K562 (cell line): ENCODE results near the gene EIF1. TPM values are rescaled to one million over a fixed set of nuclear protein-coding genes. Genes with fewer than 3 reads are reported as not detected.

Experiments used
- CC2D1A ChIP-seq: fragments of 450-650 bp; IDR thresholded peaks from 2 replicates; pipeline ENCODE4 v1.6.1; 2017; ENCODE audit warnings: mild to moderate bottlenecking
- COPS2 ChIP-seq: fragments of 450-650 bp; conservative IDR thresholded peaks from 2 replicates; pipeline ENCODE4 v1.6.1; 2016; ENCODE audit warnings: mild to moderate bottlenecking, moderate library complexity
- CTCFL ChIP-seq: IDR thresholded peaks from 2 replicates; pipeline ENCODE4 v1.6.1; 2011; ENCODE audit warnings: borderline replicate concordance, low read depth, mild to moderate bottlenecking, moderate library complexity, low read length; ENCODE audit not compliant: insufficient read depth, poor library complexity, severe bottlenecking
- HDAC3 ChIP-seq: fragments of 450-650 bp; IDR thresholded peaks from 2 replicates; pipeline ENCODE4 v1.6.1; 2018; ENCODE audit warnings: borderline replicate concordance, mild to moderate bottlenecking, moderate library complexity; ENCODE audit not compliant: partially characterized antibody
- KAT2B ChIP-seq: IDR thresholded peaks from one replicate; pipeline ENCODE4 v1.6.1; 2012; ENCODE audit warnings: low read depth, mild to moderate bottlenecking, control low read depth, inconsistent platforms, low read length, moderate library complexity
- RAD21 ChIP-seq, 2 experiments: fragments of 250-450 bp in 1 of 2; fragments of 450-650 bp in 1 of 2; sonication (Bioruptor Pico) in 1 of 2; formaldehyde crosslinking in 1 of 2; IDR thresholded peaks in 1 of 2; conservative IDR thresholded peaks in 1 of 2; 2 replicates each; pipeline versions ENCODE4 v1.4.0 to v1.8.0; 2020 to 2022; ENCODE audit warnings: mild to moderate bottlenecking in 2 of 2, moderate library complexity in 1 of 2
- SAP30 ChIP-seq: fragments of 200-600 bp; sonication (generic); IDR thresholded peaks from 2 replicates; pipeline ENCODE4 v1.6.1; 2012; ENCODE audit warnings: borderline replicate concordance, low read depth, mild to moderate bottlenecking, moderate library complexity, low read length, control low read depth, inconsistent platforms; ENCODE audit not compliant: insufficient read depth, poor library complexity, severe bottlenecking
- SRSF7 ChIP-seq: fragments of 200-400 bp; formaldehyde crosslinking; optimal IDR thresholded peaks from 2 replicates; pipeline ENCODE3; 2017; ENCODE audit warnings: mild to moderate bottlenecking, low read depth, low read length
- TCFL5 ChIP-seq: fragments of 250-450 bp; sonication (Bioruptor Pico); conservative IDR thresholded peaks from 2 replicates; pipeline ENCODE4 v1.6.1; 2021; ENCODE audit warnings: mild to moderate bottlenecking, moderate library complexity, matching md5 sums
- TEAD4 ChIP-seq, 2 experiments: sonication (generic) in 1 of 2; formaldehyde crosslinking in 1 of 2; IDR thresholded peaks; 2 replicates each; pipeline versions ENCODE4 v1.6.1 to v1.8.0; 2012 to 2022; ENCODE audit warnings: borderline replicate concordance in 1 of 2, inconsistent platforms in 1 of 2, low read length in 1 of 2, mild to moderate bottlenecking in 1 of 2, missing genetic modification reagents in 1 of 2
- TRIM24 ChIP-seq, 2 experiments: fragments of 450-650 bp; IDR thresholded peaks; 2 replicates each; pipeline ENCODE4 v1.6.1; 2016
- ZNF263 ChIP-seq: sonication (generic); formaldehyde crosslinking; IDR thresholded peaks from 2 replicates; pipeline ENCODE4 v1.8.0; 2022; ENCODE audit warnings: mild to moderate bottlenecking, missing genetic modification reagents, borderline replicate concordance
- ZNF324 ChIP-seq: fragments of 250-450 bp; sonication (Bioruptor Pico); IDR thresholded peaks from 2 replicates; pipeline ENCODE4 v1.4.0; 2020; ENCODE audit warnings: mild to moderate bottlenecking
- ZSCAN32 ChIP-seq: fragments of 450-650 bp; formaldehyde crosslinking; IDR thresholded peaks from 2 replicates; pipeline ENCODE4 v1.4.0; 2020; ENCODE audit warnings: mild to moderate bottlenecking, moderate library complexity
- polyA plus RNA-seq, 8 experiments: library from polyadenylated mRNA; depleted of rRNA in 4 of 8; stranded (reverse) in 5 of 8; unstranded in 3 of 8; fragments of >200 nt; fragmentation: Nextera tagmentation in 2 of 8; fragmentation: Illumina TruSeq in 1 of 8; extraction: Ambion mirVana in 2 of 8; extraction: Trizol in 1 of 8; gene quantifications; 2 replicates each; pipeline versions ENCODE4 v1.2.1 to v1.2.3, GENCODE V29; 2011 to 2014; ENCODE audit warnings: inconsistent platforms in 1 of 8, missing spikeins in 1 of 8
- total RNA-seq, 7 experiments: library from RNA; depleted of rRNA in 6 of 7; stranded (reverse); fragments of >200 nt in 6 of 7; fragmentation: Illumina TruSeq in 2 of 7; extraction: Trizol in 2 of 7; gene quantifications; 2 replicates each; pipeline versions ENCODE4 v1.2.1 to v1.2.3, GENCODE V29; 2011 to 2021; ENCODE audit warnings: low replicate concordance in 1 of 7
- TF ChIP-seq, protein P1 (sequence below), 2 experiments: fragments of 450-650 bp; formaldehyde crosslinking in 1 of 2; IDR thresholded peaks; 2 replicates each; pipeline versions ENCODE4 v1.4.0 to v1.6.1; 2014 to 2020; ENCODE audit warnings: mild to moderate bottlenecking in 2 of 2, borderline replicate concordance in 1 of 2, low read depth in 1 of 2
- TF ChIP-seq, protein P2 (sequence below): fragments of 450-650 bp; conservative IDR thresholded peaks from 2 replicates; pipeline ENCODE4 v1.6.1; 2016; ENCODE audit warnings: missing genetic modification characterization, low read depth, mild to moderate bottlenecking, missing compliant biosample characterization, moderate library complexity

Gene EIF1
- total and polyA plus RNA-seq, 9 of the 15 experiments (the other 6 are each of a cell fraction or from before 2014, with no cell fraction given): 67.0 to 1,204 (median 320) TPM

- TF ChIP-seq ZSCAN32 (CRISPR knock-in tag) (no peak), HDAC3 (no peak), TCFL5 (no peak), KAT2B (no peak), TRIM24 (IDR thresholded peaks at IDR 0.05) (no peak), CTCFL (peak; percentile 31), SAP30 (no peak), ZNF263 (CRISPR knock-in tag) (peak; percentile 71; the same call in 1 of the 2 replicates), SRSF7 (no peak), RAD21 (CRISPR knock-in tag; conservative IDR thresholded peaks at IDR 0.05 in 1 of 2, IDR thresholded peaks at IDR 0.05 in 1 of 2) (peak; percentile 87 to 97), TEAD4 (IDR thresholded peaks at IDR 0.05; ENCODE audit: low read length) (peak; percentile 21; the same call in 1 of the 2 replicates), TEAD4 (CRISPR knock-in tag; IDR thresholded peaks at IDR 0.05; ENCODE audit: borderline replicate concordance) (no peak), COPS2 (no peak), CC2D1A (peak; percentile 78), ZNF324 (CRISPR knock-in tag) (no peak)
- TF ChIP-seq, protein P1, sequence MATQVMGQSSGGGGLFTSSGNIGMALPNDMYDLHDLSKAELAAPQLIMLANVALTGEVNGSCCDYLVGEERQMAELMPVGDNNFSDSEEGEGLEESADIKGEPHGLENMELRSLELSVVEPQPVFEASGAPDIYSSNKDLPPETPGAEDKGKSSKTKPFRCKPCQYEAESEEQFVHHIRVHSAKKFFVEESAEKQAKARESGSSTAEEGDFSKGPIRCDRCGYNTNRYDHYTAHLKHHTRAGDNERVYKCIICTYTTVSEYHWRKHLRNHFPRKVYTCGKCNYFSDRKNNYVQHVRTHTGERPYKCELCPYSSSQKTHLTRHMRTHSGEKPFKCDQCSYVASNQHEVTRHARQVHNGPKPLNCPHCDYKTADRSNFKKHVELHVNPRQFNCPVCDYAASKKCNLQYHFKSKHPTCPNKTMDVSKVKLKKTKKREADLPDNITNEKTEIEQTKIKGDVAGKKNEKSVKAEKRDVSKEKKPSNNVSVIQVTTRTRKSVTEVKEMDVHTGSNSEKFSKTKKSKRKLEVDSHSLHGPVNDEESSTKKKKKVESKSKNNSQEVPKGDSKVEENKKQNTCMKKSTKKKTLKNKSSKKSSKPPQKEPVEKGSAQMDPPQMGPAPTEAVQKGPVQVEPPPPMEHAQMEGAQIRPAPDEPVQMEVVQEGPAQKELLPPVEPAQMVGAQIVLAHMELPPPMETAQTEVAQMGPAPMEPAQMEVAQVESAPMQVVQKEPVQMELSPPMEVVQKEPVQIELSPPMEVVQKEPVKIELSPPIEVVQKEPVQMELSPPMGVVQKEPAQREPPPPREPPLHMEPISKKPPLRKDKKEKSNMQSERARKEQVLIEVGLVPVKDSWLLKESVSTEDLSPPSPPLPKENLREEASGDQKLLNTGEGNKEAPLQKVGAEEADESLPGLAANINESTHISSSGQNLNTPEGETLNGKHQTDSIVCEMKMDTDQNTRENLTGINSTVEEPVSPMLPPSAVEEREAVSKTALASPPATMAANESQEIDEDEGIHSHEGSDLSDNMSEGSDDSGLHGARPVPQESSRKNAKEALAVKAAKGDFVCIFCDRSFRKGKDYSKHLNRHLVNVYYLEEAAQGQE (IDR thresholded peaks at IDR 0.05; ENCODE audit: borderline replicate concordance): peak; percentile 89
- TF ChIP-seq, protein P1 (CRISPR knock-in tag; IDR thresholded peaks at IDR 0.05; ENCODE audit: low read depth): no peak
- TF ChIP-seq, protein P2, sequence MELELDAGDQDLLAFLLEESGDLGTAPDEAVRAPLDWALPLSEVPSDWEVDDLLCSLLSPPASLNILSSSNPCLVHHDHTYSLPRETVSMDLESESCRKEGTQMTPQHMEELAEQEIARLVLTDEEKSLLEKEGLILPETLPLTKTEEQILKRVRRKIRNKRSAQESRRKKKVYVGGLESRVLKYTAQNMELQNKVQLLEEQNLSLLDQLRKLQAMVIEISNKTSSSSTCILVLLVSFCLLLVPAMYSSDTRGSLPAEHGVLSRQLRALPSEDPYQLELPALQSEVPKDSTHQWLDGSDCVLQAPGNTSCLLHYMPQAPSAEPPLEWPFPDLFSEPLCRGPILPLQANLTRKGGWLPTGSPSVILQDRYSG (tag): no peak
Observed at GRCh38 chr17:41647940-41648410, 40.7 kb upstream of the EIF1 start (continued).
